IMR-90 (cell line): ENCODE data around the gene CARM1. TPM values are rescaled to one million over a fixed set of nuclear protein-coding genes. Genes with fewer than 3 reads are reported as not detected.

Experiments
- ATAC-seq: fragments of 200-7000 bp; cut with Tn5 transposase; 2 replicates; pipeline ENCODE4 v1.9.1; 2020; ENCODE audit warnings: low read depth, mild to moderate bottlenecking, moderate library complexity
- BruUV-seq: library from RNA; stranded (reverse); fragments of 400-500 nt; replicated peaks from 2 replicates; lab custom pipeline; 2021; lab: Mats Ljungman, UMichigan
- CTCF ChIA-PET: fragments of 300-600 bp; formaldehyde crosslinking; extraction: SDS; loops from one replicate; lab custom pipeline; 2021; ENCODE audit warnings: antibody characterized with exemption; lab: Yijun Ruan, JAX
- POLR2A ChIA-PET: fragments of 300-600 bp; sonication (Branson Sonifier 250); formaldehyde crosslinking; loops from one replicate; lab custom pipeline; 2022; ENCODE audit warnings: antibody characterized with exemption; ENCODE audit not compliant: unreplicated experiment; lab: Charles Lee
- DNase-seq: peaks from one replicate; pipeline ENCODE4 v3.0.0; 2013
- H2AFZ ChIP-seq: replicated peaks from 2 replicates; pipeline ENCODE3; 2013; ENCODE audit warnings: low read length, mild to moderate bottlenecking; ENCODE audit not compliant: poor library complexity
- H2AK5ac ChIP-seq: 2 replicates; pipeline ENCODE4 v1.6.1; 2013; ENCODE audit warnings: low read depth, low read length, inconsistent platforms
- H2AK9ac ChIP-seq: replicated peaks from 2 replicates; pipeline ENCODE3; 2013; ENCODE audit warnings: mild to moderate bottlenecking, low read depth, low read length, moderate library complexity; ENCODE audit not compliant: poor library complexity
- H2BK120ac ChIP-seq: 2 replicates; pipeline ENCODE4 v1.6.1; 2013; ENCODE audit warnings: low read depth, low read length, inconsistent platforms
- H2BK15ac ChIP-seq: 3 replicates; pipeline ENCODE4 v1.6.1; 2013; ENCODE audit warnings: low read depth, low read length, inconsistent platforms
- H2BK20ac ChIP-seq: 2 replicates; pipeline ENCODE4 v1.6.1; 2013; ENCODE audit warnings: low read depth, mild to moderate bottlenecking, inconsistent platforms, low read length, moderate library complexity
- H2BK5ac ChIP-seq: 2 replicates; pipeline ENCODE4 v1.6.1; 2013; ENCODE audit warnings: mild to moderate bottlenecking, low read depth, low read length, inconsistent platforms; ENCODE audit not compliant: poor library complexity, severe bottlenecking
- H3K14ac ChIP-seq: replicated peaks from 2 replicates; pipeline ENCODE4 v1.6.1; 2013; ENCODE audit warnings: low read depth, low read length, inconsistent platforms
- H3K18ac ChIP-seq: 2 replicates; pipeline ENCODE4 v1.6.1; 2013; ENCODE audit warnings: low read depth, low read length, control low read depth
- H3K23ac ChIP-seq: 2 replicates; pipeline ENCODE4 v1.6.1; 2013; ENCODE audit warnings: low read depth, low read length, inconsistent platforms
- H3K27ac ChIP-seq: 2 replicates; pipeline ENCODE4 v1.5.1; 2013; ENCODE audit warnings: mild to moderate bottlenecking, control low read depth, low read length; ENCODE audit not compliant: insufficient read depth
- H3K27me3 ChIP-seq: 2 replicates; pipeline ENCODE4 v1.6.1; 2013; ENCODE audit warnings: low read length; ENCODE audit not compliant: control insufficient read depth, insufficient read depth
- H3K36me3 ChIP-seq: 2 replicates; pipeline ENCODE4 v1.6.1; 2013; ENCODE audit warnings: low read length, mixed read lengths; ENCODE audit not compliant: control insufficient read depth, insufficient read depth
- H3K4ac ChIP-seq: 2 replicates; pipeline ENCODE4 v1.6.1; 2013; ENCODE audit warnings: low read depth, low read length, inconsistent platforms
- H3K4me1 ChIP-seq: 2 replicates; pipeline ENCODE4 v1.6.1; 2013; ENCODE audit warnings: low read length, mixed read lengths; ENCODE audit not compliant: control insufficient read depth, insufficient read depth
- H3K4me2 ChIP-seq: 2 replicates; pipeline ENCODE4 v1.6.1; 2013; ENCODE audit warnings: low read depth, mild to moderate bottlenecking, control low read depth, low read length, moderate library complexity
- H3K4me3 ChIP-seq: 2 replicates; pipeline ENCODE4 v1.5.1; 2013; ENCODE audit warnings: low read depth, mild to moderate bottlenecking, control low read depth, low read length, moderate library complexity; ENCODE audit not compliant: insufficient read depth
- H3K56ac ChIP-seq: 2 replicates; pipeline ENCODE4 v1.6.1; 2013; ENCODE audit warnings: low read length, inconsistent platforms; ENCODE audit not compliant: insufficient read depth; ENCODE audit errors: extremely low read depth
- H3K79me1 ChIP-seq, 2 experiments: 2 replicates each; pipeline ENCODE4 v1.6.1; 2013; ENCODE audit warnings: low read length in 2 of 2, inconsistent platforms in 1 of 2, low read depth in 1 of 2
- H3K9ac ChIP-seq: 2 replicates; pipeline ENCODE4 v1.6.1; 2013; ENCODE audit warnings: low read depth, low read length, control low read depth
- H3K9me1 ChIP-seq: 2 replicates; pipeline ENCODE4 v1.6.1; 2013; ENCODE audit warnings: low read length, inconsistent platforms; ENCODE audit not compliant: insufficient read depth
- H3K9me3 ChIP-seq: 2 replicates; pipeline ENCODE4 v1.6.1; 2013; ENCODE audit warnings: low read length; ENCODE audit not compliant: control insufficient read depth, insufficient read depth
- H4K20me1 ChIP-seq: 2 replicates; pipeline ENCODE4 v1.6.1; 2013; ENCODE audit warnings: low read length, inconsistent platforms; ENCODE audit not compliant: insufficient read depth
- H4K5ac ChIP-seq: 2 replicates; pipeline ENCODE4 v1.6.1; 2013; ENCODE audit warnings: mild to moderate bottlenecking, low read depth, low read length, control low read depth
- H4K8ac ChIP-seq, 2 experiments: 2 replicates each; pipeline ENCODE4 v1.6.1; 2013; ENCODE audit warnings: low read depth in 2 of 2, low read length in 2 of 2, control low read depth in 1 of 2, inconsistent platforms in 1 of 2
- H4K91ac ChIP-seq: 2 replicates; pipeline ENCODE4 v1.6.1; 2013; ENCODE audit warnings: low read depth, low read length, inconsistent platforms; ENCODE audit not compliant: insufficient read depth
- CTCF ChIP-seq: conservative IDR thresholded peaks from 2 replicates; pipeline ENCODE4 v1.5.1; 2012; ENCODE audit warnings: mild to moderate bottlenecking, low read depth, low read length, improper control_type of control experiment
- ELK1 ChIP-seq: fragments of 150-350 bp; IDR thresholded peaks from 2 replicates; pipeline ENCODE4 v1.6.1; 2016; ENCODE audit warnings: low read depth, mild to moderate bottlenecking, low read length, moderate library complexity, borderline replicate concordance
- FOS ChIP-seq: fragments of 150-350 bp; IDR thresholded peaks from 2 replicates; pipeline ENCODE4 v1.6.1; 2016; ENCODE audit warnings: low read depth, low read length
- MAFK ChIP-seq: IDR thresholded peaks from 2 replicates; pipeline ENCODE4 v1.6.1; 2012; ENCODE audit warnings: low read depth, low read length, improper control_type of control experiment
- MAZ ChIP-seq: IDR thresholded peaks from 2 replicates; pipeline ENCODE4 v1.6.1; 2012; ENCODE audit warnings: low read depth, mild to moderate bottlenecking, low read length, improper control_type of control experiment, moderate library complexity, borderline replicate concordance
- MXI1 ChIP-seq: IDR thresholded peaks from 2 replicates; pipeline ENCODE4 v1.6.1; 2012; ENCODE audit warnings: low read depth, mild to moderate bottlenecking, low read length, moderate library complexity, borderline replicate concordance
- RCOR1 ChIP-seq: IDR thresholded peaks from 2 replicates; pipeline ENCODE4 v1.6.1; 2012; ENCODE audit warnings: mild to moderate bottlenecking, low read length, improper control_type of control experiment; ENCODE audit not compliant: insufficient replicate concordance
- SMC3 ChIP-seq: fragments of 150-350 bp; IDR thresholded peaks from 2 replicates; pipeline ENCODE4 v1.6.1; 2016; ENCODE audit warnings: low read depth, mild to moderate bottlenecking, antibody characterized with exemption, low read length, moderate library complexity
- WGBS, 2 experiments: methylation state at CpG; one replicate each; pipeline versions ENCODE4 v1.1.5 to v1.1.7; 2013; ENCODE audit warnings: missing lambda C conversion rate in 2 of 2; ENCODE audit not compliant: insufficient read length in 1 of 2; ENCODE audit errors: extremely low coverage in 2 of 2; 5-methylcytosine and 5-hydroxymethylcytosine counted together
- dilution Hi-C: fragments of 300-500 bp; cut with HindIII; formaldehyde crosslinking; loops from one replicate; pipeline ENCODE4 v1.14.3; 2018; ENCODE audit warnings: low sequenced_read_pairs; ENCODE audit not compliant: unreplicated experiment
- in situ Hi-C: fragments of 300-500 bp; cut with MboI; formaldehyde crosslinking; loops from 3 replicates; pipeline ENCODE4 v1.14.3; 2019; ENCODE audit warnings: low sequenced_read_pairs, inconsistent platforms, mixed read lengths
- intact Hi-C: fragments of 100-400 bp; cut with micrococcal nuclease; formaldehyde crosslinking; loops from 2 replicates; pipeline ENCODE4 v1.10.0; 2022
- polyA plus RNA-seq, 3 experiments: library from polyadenylated mRNA; depleted of rRNA; stranded (reverse); fragments of >200 nt; gene quantifications; 2 replicates each; pipeline ENCODE4 v1.2.3, GENCODE V29; 2012; ENCODE audit warnings: low replicate concordance in 1 of 3
- total RNA-seq: library from RNA; depleted of rRNA; stranded (reverse); fragments of >200 nt; gene quantifications from 2 replicates; pipeline ENCODE4 v1.2.3, GENCODE V29; 2012

CARM1 gene
- total and polyA plus RNA-seq, 2 of the 4 experiments (the other 2 are of a cell fraction): 20.3 to 67.1 TPM

DNA sequence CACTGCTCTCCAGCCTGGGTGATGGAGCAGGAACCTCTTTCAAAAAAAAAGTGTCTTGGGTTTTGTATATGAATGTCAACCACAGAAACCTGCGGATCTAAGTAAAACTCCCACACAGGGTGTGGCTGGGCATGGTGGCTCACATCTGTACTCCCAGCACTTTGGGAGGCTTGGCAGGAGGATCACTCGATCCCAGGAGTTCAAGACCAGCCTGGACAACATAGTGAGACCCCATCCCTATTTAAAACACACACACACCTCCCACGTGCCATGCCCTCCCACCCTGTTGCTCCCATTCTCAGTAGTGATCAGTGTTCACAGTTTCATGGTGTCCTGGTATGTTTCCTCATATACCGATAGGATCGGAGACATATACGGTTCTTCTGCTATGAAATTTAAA lies 44.5 kb upstream of the CARM1 start:
- Histone ChIP-seq H2BK120ac (no peak overlapping the region), H3K23ac (no peak overlapping the region), H4K91ac (no peak overlapping the region), H2AK9ac (no peak overlapping the region), H2AK5ac (no peak overlapping the region), H3K4me2 (no peak overlapping the region), H4K5ac (no peak overlapping the region), H3K4ac (no peak overlapping the region), H3K56ac (no peak overlapping the region), H3K9me3 (no peaks in the 10 kb centered on the region), H4K8ac (no peak overlapping the region), H2BK15ac (no peak overlapping the region), H2AFZ (no peak overlapping the region), H3K27me3 (no peaks in the 10 kb centered on the region), H2BK20ac (no peak overlapping the region), H3K14ac (no peak overlapping the region), H3K36me3 (peaks cover 49% of the 10 kb centered on the region), H3K79me1 (peaks cover 0 to 1% of the 10 kb centered on the region in 2 experiments; a peak in 1 of 4 replicates), H3K4me1 (no peaks in the 10 kb centered on the region), H3K27ac (no peak overlapping the region), H3K9ac (no peak overlapping the region), H4K20me1 (no peaks in the 10 kb centered on the region), H3K4me3 (no peak overlapping the region), H3K9me1 (no peaks in the 10 kb centered on the region), H2BK5ac (no peak overlapping the region), H3K18ac (no peak overlapping the region)
- in situ Hi-C loops: no loop called here
- no peak for TF ChIP-seq MXI1
- no peak for TF ChIP-seq SMC3
- TF ChIP-seq FOS: no peak
- TF ChIP-seq RCOR1: no peak
- TF ChIP-seq ELK1: no peak
- no peak for TF ChIP-seq CTCF
- TF ChIP-seq MAFK: no peak
- no peak for TF ChIP-seq MAZ
- no TSS peak for BruUV-seq
- WGBS, 2 experiments: no CpG with 5 or more reads among the region's 6 CpGs
- intact Hi-C loops: no loop called here
- dilution Hi-C loops: no loop called here
- DNase-seq (no peak), ATAC-seq (no peak)
- CTCF ChIA-PET: no interaction called here
- POLR2A ChIA-PET: no interaction called here
